ENCODE data around the gene EML1.

EML1 gene

DNA sequence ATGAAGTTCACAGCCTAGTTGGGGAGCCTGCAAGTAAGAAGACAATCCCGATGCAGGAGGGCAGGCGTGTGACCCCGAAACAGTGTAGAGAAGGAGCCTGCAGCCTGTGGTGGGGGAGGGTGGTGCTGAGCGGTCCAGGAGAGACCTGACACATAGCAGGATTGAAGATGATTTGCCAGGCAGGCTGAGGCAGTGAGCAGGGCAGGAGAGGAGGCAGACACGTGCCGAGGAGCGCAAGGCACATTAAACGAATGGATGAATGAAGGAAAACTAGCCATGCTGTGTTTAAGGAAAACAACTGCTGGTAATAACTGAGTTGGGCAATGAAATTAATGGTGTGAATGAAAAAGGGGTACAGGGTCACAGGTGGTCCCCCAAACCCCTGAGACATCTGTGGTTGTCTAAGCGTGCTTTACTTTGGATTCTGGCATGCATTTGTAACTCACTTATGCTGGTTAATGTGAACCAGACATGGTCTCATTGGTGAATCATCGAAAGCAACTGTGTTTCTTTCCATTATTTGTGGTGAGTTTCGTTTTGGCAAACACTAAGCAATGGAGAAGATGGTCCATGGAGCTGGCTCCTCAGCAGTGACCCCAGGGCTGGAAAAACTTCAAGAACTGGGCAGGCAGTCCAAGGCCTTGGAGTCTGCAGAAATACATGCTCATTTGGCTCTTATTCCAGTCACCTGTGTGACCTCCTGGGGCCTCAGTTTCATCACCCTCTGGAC, 175.1 kb downstream of the EML1 start:
- peak; percentile 90 for DNase-seq (ENCODE audit: low read depth)

DNA sequence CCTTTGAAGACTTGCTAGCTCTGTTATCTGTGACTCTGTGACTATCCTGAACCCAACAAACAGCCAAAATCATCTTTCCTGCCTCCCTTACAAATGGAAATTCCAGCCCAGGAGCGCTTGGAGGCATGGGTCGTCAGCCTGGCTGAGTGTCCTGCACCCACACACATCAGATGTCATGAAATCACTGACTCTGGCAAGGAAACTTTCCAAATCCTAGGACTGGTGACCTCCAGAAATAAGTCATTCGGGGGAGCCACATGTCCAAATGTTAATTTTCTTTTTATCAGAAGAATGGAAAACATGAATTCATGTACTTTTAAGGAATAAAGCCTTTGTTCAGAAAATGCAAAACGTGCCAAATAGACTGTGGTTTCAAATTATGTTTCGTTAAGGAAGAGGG, 175.7 kb downstream of the EML1 start:
- peak; percentile 16 for DNase-seq (ENCODE audit: low read depth)

DNA sequence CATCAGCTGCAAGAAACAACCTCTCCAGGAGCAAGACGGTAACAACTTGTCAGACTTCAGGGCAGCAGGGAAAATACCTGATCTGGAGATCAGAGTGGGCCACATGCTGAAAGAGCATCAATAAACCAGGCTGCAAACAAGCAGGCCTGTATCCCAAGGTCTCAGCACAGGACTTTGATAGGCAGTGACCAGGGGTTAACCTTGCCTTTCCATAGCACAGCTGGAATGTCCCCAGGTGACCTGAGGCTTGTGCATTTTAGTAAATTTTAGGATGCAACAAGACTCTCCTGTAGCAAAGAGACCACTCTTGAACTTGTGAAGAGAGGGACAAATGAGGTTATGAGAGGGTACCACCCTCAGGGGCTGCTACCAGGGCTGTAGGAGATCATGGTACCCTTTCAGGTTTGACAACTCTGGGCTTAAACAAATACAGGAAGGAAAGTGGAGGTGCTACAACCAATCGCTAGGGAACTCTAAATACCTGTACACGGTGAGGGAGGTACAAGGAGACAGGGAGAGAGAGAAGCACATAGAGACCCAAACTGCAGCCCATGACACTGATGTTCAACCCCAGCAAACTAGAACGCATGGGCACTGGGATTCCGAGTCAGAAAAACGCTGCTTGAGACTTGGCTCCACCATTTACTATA, 176.6 kb downstream of the EML1 start:
- no peak for DNase-seq (ENCODE audit: low read depth)

DNA sequence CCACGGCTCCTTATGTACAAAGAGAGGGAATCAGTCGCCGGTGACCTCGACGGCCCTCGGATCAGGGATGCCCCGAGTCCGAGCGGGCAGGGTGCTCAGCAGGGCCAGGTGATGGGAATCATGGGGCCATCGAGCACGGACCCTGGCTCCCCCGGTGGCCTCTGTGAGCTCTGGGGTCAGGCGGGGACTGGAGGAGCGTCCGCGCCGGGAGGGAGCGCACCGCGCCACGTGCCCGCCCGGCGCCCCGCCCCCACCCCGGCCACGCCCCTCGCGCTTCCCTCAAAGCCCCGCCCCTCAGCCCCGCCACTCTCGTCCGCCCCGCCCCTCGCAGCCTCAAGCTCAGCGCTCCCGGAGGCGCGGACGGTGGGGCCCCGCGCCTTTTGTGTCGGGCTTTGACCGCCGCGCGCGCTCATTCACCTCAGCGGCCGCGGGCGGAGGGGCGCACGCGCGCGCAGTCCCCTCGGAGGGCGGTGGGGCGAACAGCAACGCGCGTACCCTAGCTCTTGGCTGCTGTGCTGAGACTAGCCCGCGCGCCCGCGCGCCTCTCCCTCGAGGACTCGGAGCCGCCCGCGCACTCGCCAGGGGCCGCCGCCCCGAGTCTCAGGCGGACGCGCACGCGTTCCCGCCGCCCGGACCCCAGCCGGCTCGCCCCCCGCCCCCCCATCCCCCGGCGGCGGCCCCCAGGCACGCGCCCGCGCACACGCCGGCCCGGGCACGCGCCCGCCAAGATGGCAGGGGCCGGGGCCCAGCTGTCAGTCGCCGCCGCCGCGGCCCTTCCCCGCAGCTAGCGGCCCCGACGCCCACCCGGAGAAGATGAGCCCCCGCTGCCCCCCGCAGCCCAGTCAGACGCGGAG, 178.1 kb downstream of the EML1 start:
- peak; percentile 61 for DNase-seq (ENCODE audit: low read depth)

DNA sequence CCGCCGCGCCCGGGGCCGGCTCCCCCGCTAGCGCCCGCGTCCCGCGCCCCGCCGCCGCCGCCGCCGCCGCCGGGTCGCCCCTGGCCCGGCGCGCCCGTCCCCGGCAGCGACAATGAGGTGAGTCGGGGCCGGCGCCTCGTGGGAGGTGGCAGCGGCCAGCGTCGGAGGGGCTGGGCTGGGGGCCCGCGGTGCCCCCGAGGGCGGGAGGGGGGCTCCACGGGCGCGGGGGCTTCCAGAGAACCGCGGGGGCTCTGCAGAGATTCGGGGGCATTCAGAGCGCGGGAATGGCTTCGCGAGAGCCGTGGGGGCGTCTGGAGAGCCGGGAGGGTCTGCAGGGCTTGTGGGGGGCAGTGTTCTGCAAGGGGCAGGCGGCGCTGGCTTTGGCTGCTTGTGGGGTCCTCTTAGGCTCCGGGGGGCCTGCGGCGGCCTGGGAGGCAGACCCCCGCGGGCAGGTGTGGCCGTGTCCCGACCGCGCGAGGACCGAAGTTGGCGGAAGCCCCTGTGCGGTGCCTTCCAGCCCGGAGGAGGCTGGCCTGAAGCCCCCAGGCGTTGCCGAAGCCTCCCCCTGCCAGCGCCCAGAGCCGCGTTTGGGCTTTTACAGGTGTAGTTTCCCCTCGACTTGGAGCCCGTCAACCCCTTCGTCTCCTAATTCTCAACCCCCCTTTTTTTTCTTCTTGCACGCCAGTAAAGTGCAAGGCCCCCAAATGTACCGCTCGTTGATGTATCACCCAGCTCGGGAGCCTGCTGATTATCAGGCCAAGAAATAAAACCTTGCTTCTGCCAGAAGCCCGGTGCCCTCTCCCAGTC, 178.9 kb downstream of the EML1 start:
- no peak for DNase-seq (ENCODE audit: low read depth)

DNA sequence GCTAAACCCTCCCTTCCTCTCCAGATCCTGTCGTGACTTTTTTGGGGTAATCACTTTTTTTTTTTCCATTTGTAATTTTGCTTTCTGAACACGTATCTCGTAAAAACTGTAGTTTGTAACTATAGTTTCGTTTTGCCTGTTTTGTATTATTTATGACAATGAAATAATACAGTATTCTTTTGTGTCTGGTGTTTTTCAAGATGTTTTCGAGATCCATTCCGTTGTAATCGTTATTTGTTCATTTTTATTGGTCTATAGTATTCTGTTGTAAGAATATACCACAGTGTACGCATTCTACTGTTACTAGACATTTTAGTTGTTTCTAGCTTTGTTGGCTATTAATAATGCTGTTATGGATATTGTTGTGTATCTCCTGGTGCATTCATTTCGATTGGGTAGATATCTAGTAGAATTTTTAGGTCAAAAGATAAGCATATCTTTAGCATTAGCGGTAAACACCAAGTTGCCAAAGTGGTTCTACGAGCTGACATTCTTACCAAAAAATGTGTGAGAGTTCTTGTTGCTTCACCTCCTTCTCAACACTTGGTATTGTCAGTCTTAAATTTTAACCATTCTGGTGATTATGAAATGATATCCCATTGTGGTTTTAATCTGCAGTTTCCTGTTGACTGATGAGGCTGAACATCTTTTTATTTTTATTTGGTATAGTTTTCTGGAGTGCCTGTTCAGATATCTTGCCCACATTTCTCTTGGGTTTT, 179.7 kb downstream of the EML1 start:
- DNase-seq (ENCODE audit: low read depth): no peak

DNA sequence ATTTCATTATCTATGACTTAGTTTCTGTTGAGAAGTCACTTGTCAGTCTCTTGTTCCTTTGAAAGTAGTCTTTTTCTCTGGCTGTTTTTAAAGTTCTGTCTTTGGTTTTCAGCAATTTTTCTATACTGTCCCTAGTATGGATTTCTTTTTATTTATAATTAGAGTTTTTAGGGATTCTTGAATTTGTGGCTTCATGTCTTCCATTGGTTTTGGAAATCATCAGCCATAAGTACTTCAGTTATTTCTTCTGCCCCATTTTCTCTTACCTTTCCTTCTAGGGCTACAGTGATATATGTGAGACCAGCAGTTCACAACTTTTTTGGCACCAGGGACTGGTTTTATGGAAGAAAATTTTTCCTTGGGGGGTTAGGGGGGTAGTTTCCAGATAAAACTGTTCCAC, 182.0 kb downstream of the EML1 start:
- no peak for DNase-seq (ENCODE audit: low read depth)

DNA sequence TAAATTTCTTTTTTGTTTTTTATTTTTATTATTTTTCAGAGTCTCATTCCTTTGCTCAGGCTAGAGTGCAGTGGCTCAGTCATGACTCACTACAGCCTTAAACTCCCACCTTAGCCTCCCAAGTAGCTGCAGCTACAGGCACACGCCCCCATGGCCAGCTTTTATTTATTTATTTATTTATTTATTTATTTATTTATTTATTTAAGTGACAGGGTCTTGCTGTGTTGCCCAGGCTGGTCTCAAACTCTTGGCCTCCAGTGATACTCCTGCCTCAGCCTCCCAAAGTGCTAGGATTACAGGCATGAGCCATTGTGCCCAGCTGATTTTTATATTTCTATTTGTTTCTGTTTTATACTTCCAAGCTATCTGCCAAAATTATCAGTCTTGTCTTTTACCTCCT, 182.8 kb downstream of the EML1 start:
- no peak for DNase-seq (ENCODE audit: low read depth)

DNA sequence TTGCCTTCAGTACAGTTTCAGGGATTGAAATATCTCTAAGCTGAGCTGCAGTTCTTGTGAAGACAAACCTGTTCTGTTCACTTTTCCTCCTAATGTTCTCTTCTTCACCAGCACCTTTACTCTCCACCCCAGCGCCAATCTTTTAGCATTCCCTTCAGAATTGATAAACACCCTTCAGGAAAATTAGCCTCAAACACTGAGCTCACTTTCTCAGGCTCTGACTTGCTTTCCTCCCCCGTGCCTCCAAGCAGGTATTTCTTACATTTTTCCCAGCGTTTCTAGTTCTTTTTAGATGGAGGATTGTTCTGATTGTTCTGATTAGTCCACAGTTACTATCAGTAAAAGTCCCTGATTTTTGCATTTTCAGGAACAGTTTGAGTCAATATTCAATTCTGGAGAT, 183.5 kb downstream of the EML1 start:
- no peak for DNase-seq (ENCODE audit: low read depth)

DNA sequence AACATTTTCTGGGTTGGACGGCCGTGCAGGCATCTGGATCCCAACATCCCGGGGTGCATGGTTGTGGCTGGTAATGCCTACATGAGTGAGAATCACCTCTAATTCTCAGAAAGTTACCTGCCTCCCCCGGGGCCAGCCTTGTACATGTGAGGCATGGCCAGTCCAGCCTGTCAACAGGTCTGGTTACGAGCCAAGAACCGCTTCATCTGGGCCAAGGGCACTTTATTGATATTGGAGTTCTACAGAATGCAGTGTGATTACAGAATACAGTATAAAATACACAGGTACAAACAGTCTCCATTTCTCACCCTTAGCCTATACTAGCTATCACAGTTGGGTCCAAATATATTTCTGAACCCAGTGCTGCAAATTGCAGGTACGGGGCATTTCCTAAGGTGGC, 187.1 kb downstream of the EML1 start:
- no peak for DNase-seq (ENCODE audit: low read depth)

DNA sequence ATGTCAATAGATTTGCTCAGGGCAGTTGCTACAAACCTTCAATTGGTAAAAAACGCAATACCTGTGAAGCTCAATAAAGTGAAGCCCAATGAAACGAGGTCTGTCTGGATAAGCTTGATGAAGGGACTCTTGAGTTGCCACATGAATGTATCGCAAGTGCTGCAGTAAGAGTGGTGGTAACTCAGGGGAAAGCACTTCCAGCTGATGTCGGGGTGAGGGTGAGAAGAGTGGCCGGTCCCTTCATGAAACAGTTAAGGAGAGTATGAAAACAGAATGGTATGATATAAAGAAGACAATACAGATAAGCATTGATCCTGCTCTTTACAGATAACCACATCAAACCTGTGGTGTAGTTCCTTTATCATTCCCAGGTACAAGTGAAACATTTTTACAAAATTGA, 188.6 kb downstream of the EML1 start:
- DNase-seq (ENCODE audit: low read depth): no peak

DNA sequence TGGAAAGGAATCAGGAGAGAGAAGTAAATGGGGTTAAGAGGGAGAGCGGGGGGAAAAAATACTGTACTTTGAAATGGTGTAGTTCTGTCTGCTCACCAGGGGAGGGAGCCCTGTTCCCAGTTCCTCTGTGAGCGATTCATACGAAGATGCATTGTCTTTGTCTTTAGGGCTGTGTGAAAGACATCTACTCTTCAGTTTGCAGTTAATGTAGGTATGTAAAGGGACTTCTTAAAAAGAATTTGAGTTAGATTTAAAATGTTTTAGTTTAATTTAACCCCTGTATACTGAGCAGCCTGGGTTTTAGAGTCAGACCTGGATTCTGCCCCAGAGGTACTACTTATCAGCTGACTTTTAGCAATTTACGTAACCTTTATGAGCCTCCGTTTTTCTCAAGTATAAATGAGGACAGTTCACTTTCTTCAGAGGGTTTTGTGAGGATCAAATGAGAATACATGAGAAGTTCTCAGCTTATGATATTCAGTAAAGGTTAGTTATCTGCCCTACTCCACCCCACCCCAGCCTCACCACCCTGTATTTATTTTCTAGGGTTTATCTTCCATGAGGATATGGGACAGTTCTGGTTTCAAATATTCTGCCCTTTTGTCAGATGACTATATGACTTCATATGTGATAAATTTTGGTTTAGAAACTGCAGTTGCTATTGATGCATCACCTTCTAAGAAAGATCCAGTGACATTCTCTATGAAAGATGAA, 189.5 kb downstream of the EML1 start:
- DNase-seq (ENCODE audit: low read depth): peak; percentile 51

DNA sequence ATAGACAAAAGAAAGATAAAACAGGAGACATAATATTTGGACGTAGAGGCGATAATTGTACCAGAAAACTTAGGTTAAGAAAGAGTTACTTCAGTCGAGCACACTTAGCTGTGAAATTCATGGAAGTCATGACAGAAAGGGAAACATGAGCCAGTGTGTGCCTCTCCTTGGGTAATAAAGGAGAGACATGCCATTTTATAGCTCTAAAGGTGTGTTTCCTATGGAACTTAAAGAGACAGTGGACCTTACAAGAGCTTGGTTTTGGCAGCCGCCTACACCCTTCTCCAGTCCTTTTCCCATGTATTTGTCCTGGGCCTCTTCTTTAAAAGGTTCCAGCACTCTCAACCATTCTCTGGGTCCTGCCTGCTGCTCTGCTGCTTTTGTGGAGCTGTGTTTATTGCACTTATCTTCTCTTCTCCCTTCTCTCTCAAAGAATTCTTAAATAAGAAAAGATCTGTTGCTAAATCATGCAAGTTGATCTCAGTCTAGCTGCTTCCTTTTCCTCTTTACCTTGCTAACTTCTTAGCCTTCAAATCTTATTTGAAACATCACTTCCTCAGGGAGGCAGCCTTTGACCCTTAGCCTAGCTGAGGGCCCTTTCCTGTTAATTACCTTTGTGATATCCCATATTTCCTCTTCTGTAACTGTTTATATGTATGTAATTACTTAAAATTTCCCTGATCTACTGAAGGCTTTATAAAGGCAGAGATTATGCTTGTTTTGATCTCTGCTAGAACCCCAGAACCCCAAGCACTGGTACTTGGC, 190.2 kb downstream of the EML1 start:
- DNase-seq (ENCODE audit: low read depth): no peak

DNA sequence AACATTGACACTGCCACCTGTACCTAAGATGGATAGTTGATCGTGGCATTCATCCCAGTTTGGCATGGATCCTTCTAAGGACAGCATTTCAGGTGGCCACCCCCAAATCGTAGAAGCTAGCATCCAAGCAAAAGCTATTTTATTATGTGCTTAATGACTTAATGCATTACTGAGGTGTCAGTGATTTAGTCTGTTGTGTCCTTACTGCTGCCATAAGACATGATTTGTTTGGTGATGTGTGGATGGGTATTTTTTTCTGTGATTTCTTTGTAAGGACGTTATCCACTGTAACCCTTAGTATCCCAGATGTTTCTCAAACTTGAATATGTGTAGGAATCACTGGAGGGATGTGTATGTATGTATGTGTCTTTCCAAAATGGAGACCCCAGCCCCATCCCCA, 190.8 kb downstream of the EML1 start:
- DNase-seq (ENCODE audit: low read depth): no peak

DNA sequence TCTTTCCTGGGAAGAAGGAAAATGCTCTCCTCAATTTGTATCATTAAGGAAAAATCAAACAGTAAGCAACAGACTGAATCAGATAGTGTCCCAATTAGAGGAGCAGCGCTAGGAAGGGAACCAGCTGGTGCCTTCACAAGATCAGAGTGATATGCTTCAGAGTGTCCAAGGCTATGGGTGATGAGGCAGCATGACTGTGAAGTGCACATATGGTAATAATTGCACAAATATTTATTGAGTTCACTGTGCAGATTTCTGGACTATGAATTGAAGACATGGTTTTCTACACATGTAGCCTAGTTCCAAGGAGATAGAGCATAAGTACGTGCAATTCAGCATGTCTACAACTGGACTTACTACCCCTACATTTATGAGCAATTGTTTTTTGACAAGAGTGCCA, 193.2 kb downstream of the EML1 start:
- peak; percentile 31 for DNase-seq (ENCODE audit: low read depth)

DNA sequence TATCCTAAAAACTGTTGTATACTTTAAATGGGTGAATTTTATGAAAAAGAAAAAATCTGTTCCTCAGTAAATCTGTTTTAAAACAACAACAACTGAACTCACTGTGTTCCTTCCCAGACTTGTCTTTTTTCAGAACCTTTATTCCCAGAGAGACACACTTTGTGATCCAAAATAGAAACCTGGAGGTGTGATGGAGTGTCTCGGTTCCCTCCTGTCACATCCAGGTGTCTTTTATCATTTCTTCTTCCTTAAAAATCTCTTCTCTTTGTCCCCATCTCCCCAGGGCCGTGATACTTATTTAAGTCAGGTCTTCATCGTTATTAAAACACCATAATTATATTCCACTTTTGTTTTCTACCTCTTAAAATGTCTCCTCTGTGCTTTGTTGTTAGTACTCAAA, 195.8 kb downstream of the EML1 start:
- no peak for DNase-seq (ENCODE audit: low read depth)

DNA sequence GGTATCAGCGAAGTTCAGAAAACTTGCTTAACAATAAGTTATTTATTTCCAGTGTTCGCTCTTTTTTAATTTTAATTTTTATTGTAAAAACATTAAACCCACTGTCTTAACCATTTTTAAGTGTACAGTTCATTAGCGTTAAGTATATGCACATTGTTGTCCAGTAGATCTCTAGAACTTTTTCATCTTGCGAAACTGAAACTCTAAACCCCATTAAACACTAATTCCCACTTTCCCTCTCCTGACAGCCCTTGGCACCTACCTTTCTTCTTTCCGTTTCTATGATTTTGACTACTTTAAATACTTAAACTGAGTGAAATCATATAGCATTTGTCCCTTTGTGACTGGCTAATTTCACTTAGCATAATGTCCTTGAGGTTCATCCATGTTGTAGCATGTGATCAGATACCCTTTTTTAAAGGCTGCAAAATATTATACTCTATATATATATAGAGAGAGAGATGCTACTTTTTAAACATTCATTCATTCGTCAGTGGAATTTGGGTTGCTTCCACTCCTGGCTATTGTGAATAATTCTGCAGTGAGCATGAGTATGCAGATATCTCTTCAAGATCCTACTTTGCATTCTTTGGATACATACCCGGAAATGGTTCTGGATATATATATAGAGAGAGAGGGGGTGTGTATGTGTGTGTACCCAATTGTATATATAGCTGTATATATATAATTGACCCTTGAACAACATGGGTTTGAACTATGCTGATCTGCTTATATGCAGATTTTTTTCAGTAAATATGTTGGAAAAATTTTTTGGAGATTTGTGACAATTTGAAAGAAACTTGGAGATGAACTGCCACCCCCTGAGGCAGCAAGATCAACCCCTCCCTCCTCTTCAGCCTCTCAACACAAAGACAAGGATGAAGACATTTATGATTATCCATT, 197.3 kb downstream of the EML1 start:
- DNase-seq (ENCODE audit: low read depth): no peak

DNA sequence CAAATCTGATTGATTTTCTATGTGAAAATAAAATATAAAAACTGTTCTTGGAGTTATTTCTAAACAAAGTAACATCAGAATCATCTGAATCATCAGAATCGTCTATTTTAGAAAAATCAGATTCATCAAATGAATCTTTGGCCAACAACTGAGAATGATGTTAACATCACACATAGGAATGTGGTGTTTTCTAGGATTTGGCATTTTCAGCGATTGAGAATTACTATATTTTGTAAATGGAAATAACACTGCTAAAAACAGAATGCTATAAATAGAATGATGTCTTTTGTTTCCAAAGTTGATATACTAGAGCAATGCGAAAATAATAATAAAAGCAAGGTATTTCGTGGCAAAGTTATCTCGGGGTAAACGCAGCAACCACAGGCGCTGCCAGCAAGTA, 198.1 kb downstream of the EML1 start:
- DNase-seq (ENCODE audit: low read depth): no peak
